WI38 (cell line): ENCODE data around the gene RPL19.

Experiments
- H3K4me3 ChIP-seq: 2 replicates; pipeline ENCODE4 v1.5.1; 2011; ENCODE audit warnings: low read depth, mild to moderate bottlenecking, control low read depth, low read length
- CTCF ChIP-seq: IDR thresholded peaks from 2 replicates; pipeline ENCODE4 v1.5.1; 2012; ENCODE audit warnings: low read depth, mild to moderate bottlenecking, control low read depth, low read length

RPL19 gene

GRCh38 chr17:39218906-39219305, 18.8 kb downstream of the RPL19 start:
- H3K4me3 ChIP-seq, result no peak overlapping the region
- no peak for TF ChIP-seq CTCF

GRCh38 chr17:39219647-39220154, 19.6 kb downstream of the RPL19 start:
- no peak for TF ChIP-seq CTCF
- no peak overlapping the region for H3K4me3 ChIP-seq

- no peak for TF ChIP-seq CTCF
- no peak overlapping the region for H3K4me3 ChIP-seq
These were observed 21.5 kb downstream of the RPL19 start for GRCh38 chr17:39221572-39221971.

GRCh38 chr17:39222151-39222550, 22.1 kb downstream of the RPL19 start:
- H3K4me3 ChIP-seq, result no peak overlapping the region
- TF ChIP-seq CTCF, result no peak

- no peak overlapping the region for H3K4me3 ChIP-seq
- TF ChIP-seq CTCF, result no peak
These were observed 23.1 kb downstream of the RPL19 start for GRCh38 chr17:39222866-39223834.

GRCh38 chr17:39223907-39224777, 24.1 kb downstream of the RPL19 start:
- TF ChIP-seq CTCF, result no peak
- no peak overlapping the region for H3K4me3 ChIP-seq
